K562 (cell line): ENCODE measurements around the gene NFAM1. TPM values are rescaled to one million over a fixed set of nuclear protein-coding genes. Genes with fewer than 3 reads are reported as not detected.

Experiments
- ATAC-seq: fragments of 200-7000 bp; cut with Tn5 transposase; 3 replicates; pipeline ENCODE4 v1.9.1; 2020; ENCODE audit warnings: moderate library complexity
- BruUV-seq: library from RNA; stranded (reverse); fragments of 400-500 nt; replicated peaks from 2 replicates; lab custom pipeline; 2021; lab: Mats Ljungman, UMichigan
- CTCF ChIA-PET: fragments of 300-600 bp; formaldehyde crosslinking; extraction: SDS; loops from one replicate; lab custom pipeline; 2021; ENCODE audit warnings: low intra/inter-chr PET ratio; lab: Yijun Ruan, JAX
- POLR2A ChIA-PET: fragments of 300-600, 350-650 bp; sonication (Branson Sonifier 250); formaldehyde crosslinking; extraction: SDS; loops from one replicate; lab custom pipeline; 2021; ENCODE audit warnings: antibody characterized with exemption, inconsistent platforms; lab: Yijun Ruan, JAX
- DNase-seq, 4 experiments: peaks; one replicate each; pipeline versions ENCODE4 v3.0.0 to v3.0.0-alpha.2; 2011 to 2018; ENCODE audit warnings: low spot score in 3 of 4, mixed read lengths in 3 of 4; ENCODE audit errors: extremely low read depth in 1 of 4
- FAIRE-seq: peaks from 2 replicates; lab custom pipeline; 2011; peaks lifted over from hg19 to GRCh38; lab: Jason Lieb, UNC
- H2AFZ ChIP-seq: 2 replicates; pipeline ENCODE4 v1.6.0; 2011; ENCODE audit warnings: low read depth, low read length, control low read depth, inconsistent platforms
- H3K27ac ChIP-seq: fragments of 200-600 bp; 3 replicates; pipeline ENCODE4 v1.8.0; 2011; ENCODE audit warnings: low read depth, mild to moderate bottlenecking, control low read depth, inconsistent platforms, low read length, moderate library complexity, mixed read lengths; ENCODE audit errors: extremely low read depth
- H3K27me3 ChIP-seq, 2 experiments: fragments of 300-600 bp in 1 of 2; 2 replicates in 1 of 2; 3 replicates in 1 of 2; pipeline versions ENCODE4 v1.6.0 to v1.8.0; 2011; ENCODE audit warnings: inconsistent platforms in 2 of 2, low read length in 2 of 2, mild to moderate bottlenecking in 1 of 2, mixed read lengths in 1 of 2, moderate library complexity in 1 of 2; ENCODE audit not compliant: control insufficient read depth in 2 of 2, insufficient read depth in 2 of 2
- H3K36me3 ChIP-seq: fragments of 300-600 bp; 3 replicates; pipeline ENCODE4 v1.8.0; 2011; ENCODE audit warnings: mild to moderate bottlenecking, low read length, inconsistent platforms; ENCODE audit not compliant: control insufficient read depth, insufficient read depth
- H3K4me1 ChIP-seq, 2 experiments: fragments of 200-600 bp in 1 of 2; replicated peaks in 1 of 2; 2 replicates in 1 of 2; 3 replicates in 1 of 2; pipeline versions ENCODE4 v1.5.1 to v1.8.0; 2011; ENCODE audit warnings: inconsistent platforms in 2 of 2, low read length in 2 of 2, mild to moderate bottlenecking in 1 of 2, mixed read lengths in 1 of 2, moderate library complexity in 1 of 2; ENCODE audit not compliant: control insufficient read depth in 2 of 2, insufficient read depth in 2 of 2
- H3K4me2 ChIP-seq: 2 replicates; pipeline ENCODE4 v1.6.1; 2011; ENCODE audit warnings: low read length, control low read depth, inconsistent platforms, mixed read lengths; ENCODE audit not compliant: insufficient read depth
- H3K4me3 ChIP-seq: fragments of 200-600 bp; sonication (generic), shearing (Covaris generic); 2 replicates; pipeline ENCODE4 v1.5.1; 2016; ENCODE audit warnings: control low read depth, inconsistent platforms
- H3K79me2 ChIP-seq: fragments of 200-600 bp; 3 replicates; pipeline ENCODE4 v1.8.0; 2011; ENCODE audit warnings: low read length, inconsistent platforms; ENCODE audit not compliant: control insufficient read depth, insufficient read depth
- H3K9ac ChIP-seq, 2 experiments: 2 replicates each; pipeline versions ENCODE4 v1.6.0 to v1.6.1; 2011; ENCODE audit warnings: low read depth in 2 of 2, low read length in 2 of 2, control low read depth in 1 of 2, inconsistent platforms in 1 of 2, mild to moderate bottlenecking in 1 of 2, mixed read lengths in 1 of 2; ENCODE audit not compliant: insufficient read depth in 1 of 2
- H3K9me1 ChIP-seq: one replicate; pipeline ENCODE4 v1.6.0; 2011; ENCODE audit warnings: inconsistent platforms, mild to moderate bottlenecking, low read length, moderate library complexity; ENCODE audit not compliant: control insufficient read depth, insufficient read depth
- H3K9me3 ChIP-seq: replicated peaks from 2 replicates; pipeline ENCODE4 v1.5.1; 2011; ENCODE audit warnings: low read depth, low read length, inconsistent platforms; ENCODE audit not compliant: control insufficient read depth, insufficient read depth
- H4K20me1 ChIP-seq: replicated peaks from 2 replicates; pipeline ENCODE4 v1.6.1; 2011; ENCODE audit warnings: low read length, inconsistent platforms, mixed read lengths; ENCODE audit not compliant: control insufficient read depth, insufficient read depth
- CAMTA2 ChIP-seq: fragments of 250-450 bp; sonication (Bioruptor Pico); conservative IDR thresholded peaks from 2 replicates; pipeline ENCODE4 v1.5.1; 2022
- CEBPG ChIP-seq, 3 experiments: fragments of 200-800 bp in 1 of 3; sonication (Bioruptor generic) in 1 of 3; sonication (generic) in 1 of 3; formaldehyde crosslinking in 1 of 3; IDR thresholded peaks in 2 of 3; conservative IDR thresholded peaks in 1 of 3; 2 replicates each; pipeline versions ENCODE4 v1.6.1 to v1.8.0; 2016 to 2022; ENCODE audit warnings: missing compliant biosample characterization in 2 of 3, missing genetic modification characterization in 2 of 3, mild to moderate bottlenecking in 1 of 3, missing genetic modification reagents in 1 of 3
- DACH1 ChIP-seq: fragments of 450-650 bp; IDR thresholded peaks from 2 replicates; pipeline ENCODE4 v1.6.1; 2018; ENCODE audit not compliant: partially characterized antibody
- HEY1 ChIP-seq: fragments of 250-450 bp; sonication (Bioruptor Pico); IDR thresholded peaks from 2 replicates; pipeline ENCODE4 v1.5.0; 2020; ENCODE audit warnings: mild to moderate bottlenecking, moderate library complexity, borderline replicate concordance
- HOMEZ ChIP-seq: fragments of 250-450 bp; sonication (Bioruptor Pico); IDR thresholded peaks from 2 replicates; pipeline ENCODE4 v1.4.0; 2020; ENCODE audit warnings: mild to moderate bottlenecking, moderate library complexity
- KHSRP ChIP-seq: fragments of 450-650 bp; IDR thresholded peaks from 2 replicates; pipeline ENCODE4 v1.6.1; 2017
- RAD51 ChIP-seq: fragments of 450-650 bp; IDR thresholded peaks from 2 replicates; pipeline ENCODE4 v1.7.1; 2016; ENCODE audit warnings: low read depth, mild to moderate bottlenecking, borderline replicate concordance
- RHOXF2B ChIP-seq: fragments of 250-450 bp; sonication (Bioruptor Pico); conservative IDR thresholded peaks from 2 replicates; pipeline ENCODE4 v1.5.1; 2021
- THRB ChIP-seq: fragments of 450-650 bp; formaldehyde crosslinking; conservative IDR thresholded peaks from 2 replicates; pipeline ENCODE4 v1.4.0; 2022; ENCODE audit warnings: mild to moderate bottlenecking, missing genetic modification characterization
- ZNF512 ChIP-seq: IDR thresholded peaks from 2 replicates; pipeline ENCODE4 v1.6.1; 2016; ENCODE audit warnings: missing genetic modification characterization, missing compliant biosample characterization
- ZNF589 ChIP-seq: fragments of 200-800 bp; sonication (Bioruptor generic); IDR thresholded peaks from 2 replicates; pipeline ENCODE4 v1.6.1; 2016; ENCODE audit warnings: low read depth, missing genetic modification characterization, missing compliant biosample characterization
- ZNF696 ChIP-seq: fragments of 250-450 bp; sonication (Bioruptor Pico); conservative IDR thresholded peaks from 2 replicates; pipeline ENCODE4 v1.4.0; 2020; ENCODE audit warnings: mild to moderate bottlenecking, moderate library complexity
- ZNF717 ChIP-seq: fragments of 250-450 bp; sonication (Bioruptor Pico); IDR thresholded peaks from 2 replicates; pipeline ENCODE4 v1.5.0; 2021
- WGBS: fragments of 100-300 bp; shearing (Covaris generic); methylation state at CpG from one replicate; pipeline ENCODE4 v1.1.6; 2016; ENCODE audit warnings: low coverage, mixed read lengths; ENCODE audit not compliant: insufficient coverage; ENCODE audit errors: missing lambda C conversion rate; 5-methylcytosine and 5-hydroxymethylcytosine counted together
- in situ Hi-C: fragments of 300-500 bp; cut with MboI; formaldehyde crosslinking; loops from 4 replicates; pipeline ENCODE4 v1.15.0; 2018; ENCODE audit warnings: inconsistent platforms, mixed read lengths
- intact Hi-C: fragments of 100-400 bp; cut with micrococcal nuclease; formaldehyde crosslinking; loops from 2 replicates; pipeline ENCODE4 v1.14.2; 2022
- polyA plus RNA-seq, 8 experiments: library from polyadenylated mRNA; depleted of rRNA in 4 of 8; stranded (reverse) in 5 of 8; unstranded in 3 of 8; fragments of >200 nt; fragmentation: Nextera tagmentation in 2 of 8; fragmentation: Illumina TruSeq in 1 of 8; extraction: Ambion mirVana in 2 of 8; extraction: Trizol in 1 of 8; gene quantifications; 2 replicates each; pipeline versions ENCODE4 v1.2.1 to v1.2.3, GENCODE V29; 2011 to 2014; ENCODE audit warnings: inconsistent platforms in 1 of 8, missing spikeins in 1 of 8
- total RNA-seq, 7 experiments: library from RNA; depleted of rRNA in 6 of 7; stranded (reverse); fragments of >200 nt in 6 of 7; fragmentation: Illumina TruSeq in 2 of 7; extraction: Trizol in 2 of 7; gene quantifications; 2 replicates each; pipeline versions ENCODE4 v1.2.1 to v1.2.3, GENCODE V29; 2011 to 2021; ENCODE audit warnings: low replicate concordance in 1 of 7

Gene NFAM1
- total and polyA plus RNA-seq, 9 of the 15 experiments (the other 6 are each of a cell fraction or from before 2014, with no cell fraction given), result 0.01 to 0.18 (median 0.03) TPM; not detected in 5

- CTCF ChIA-PET, result no interaction called here
- no peak overlapping the region for H3K9ac ChIP-seq
- no peaks in the 10 kb centered on the region for H3K9me1 ChIP-seq
- intact Hi-C loops, result no loop called here
- H3K4me1 ChIP-seq, result no peaks in the 10 kb centered on the region; a peak in 2 of 5 replicates
- H3K9me3 ChIP-seq, result no peaks in the 10 kb centered on the region
- H2AFZ ChIP-seq, result no peak overlapping the region
- in situ Hi-C loops, result no loop called here
- ATAC-seq (no peak), DNase-seq (no peak), FAIRE-seq (no peak)
- peaks cover 0 to 29% of the 10 kb centered on the region in 2 experiments; a peak in 3 of 5 replicates for H3K27me3 ChIP-seq
- no peaks in the 10 kb centered on the region for H3K79me2 ChIP-seq
- no peak overlapping the region for H3K27ac ChIP-seq
- WGBS, result 10% methylated on average over 10 of the region's 10 CpGs
- no peak overlapping the region for H3K4me3 ChIP-seq
- no peak overlapping the region for H3K4me2 ChIP-seq
- no peaks in the 10 kb centered on the region for H4K20me1 ChIP-seq
- no peaks in the 10 kb centered on the region for H3K36me3 ChIP-seq
- POLR2A ChIA-PET, result no interaction called here
- BruUV-seq, result no TSS peak
- TF ChIP-seq CEBPG (CRISPR knock-in tag; IDR thresholded peaks at IDR 0.05), result no peak
- TF ChIP-seq CEBPG (tag; conservative IDR thresholded peaks at IDR 0.05 in 1 of 2, IDR thresholded peaks at IDR 0.05 in 1 of 2), result no peak
- TF ChIP-seq ZNF717, result no peak
- no peak for TF ChIP-seq HOMEZ (CRISPR knock-in tag)
- TF ChIP-seq THRB, result no peak
- no peak for TF ChIP-seq ZNF696 (CRISPR knock-in tag)
- TF ChIP-seq ZNF512, result no peak
- TF ChIP-seq KHSRP, result no peak
- no peak for TF ChIP-seq RAD51
- no peak for TF ChIP-seq HEY1 (CRISPR knock-in tag)
- no peak for TF ChIP-seq RHOXF2B
- TF ChIP-seq CAMTA2 (CRISPR knock-in tag), result no peak
- TF ChIP-seq DACH1, result no peak
- TF ChIP-seq ZNF589 (CRISPR knock-in tag), result no peak
Measured at GRCh38 chr22:42353883-42354727, 78.1 kb downstream of the NFAM1 start.
